ENCODE data around the gene MRO.

Gene MRO

DNA sequence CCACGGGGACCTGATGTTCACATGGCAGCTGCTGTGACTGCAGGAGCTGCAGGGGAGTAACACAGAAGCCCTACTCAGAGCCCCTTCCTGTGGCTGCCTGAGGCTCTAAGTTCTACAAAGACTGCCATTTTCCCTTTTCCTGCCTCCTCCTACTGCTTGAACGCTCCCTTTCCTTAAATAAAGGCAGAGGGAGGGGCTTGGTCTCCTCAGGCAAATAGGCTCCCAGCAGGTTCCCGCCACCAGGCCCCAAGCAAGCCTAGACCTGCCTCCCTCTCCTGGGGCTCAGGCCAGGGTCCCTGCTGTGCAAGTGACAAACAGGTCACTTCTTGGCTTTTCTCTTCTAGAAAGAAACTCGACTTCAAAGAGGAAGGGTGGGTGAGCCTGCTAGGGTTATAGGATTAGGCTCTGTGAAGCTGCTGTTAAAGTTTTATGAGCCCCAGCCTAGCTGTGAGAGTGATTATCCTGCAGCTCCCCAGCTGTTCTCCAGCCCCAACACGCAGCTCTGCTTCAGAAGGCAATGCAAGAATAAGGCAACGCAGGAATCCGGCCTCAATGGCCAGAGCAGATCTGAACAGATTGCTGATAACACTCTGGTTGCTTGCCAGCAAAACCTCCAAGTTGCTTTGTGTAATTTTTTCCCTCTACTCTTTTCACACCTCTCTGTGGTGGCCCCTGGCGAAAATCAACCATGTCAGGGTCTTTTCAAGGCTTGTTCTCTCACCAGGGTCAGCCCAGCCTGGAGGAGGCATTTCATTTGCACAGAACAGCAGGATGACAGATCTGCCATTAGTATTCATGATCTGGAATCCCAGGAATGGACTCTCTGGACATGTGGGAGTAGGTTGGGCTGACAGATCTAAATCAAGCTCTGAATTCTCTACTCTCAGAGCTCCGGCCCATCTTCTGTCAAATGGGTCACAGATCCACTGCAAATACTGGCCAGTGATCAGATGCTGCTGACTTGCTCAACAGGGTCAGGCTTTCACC lies 71.3 kb downstream of the MRO start:
- DNase-seq (ENCODE audit: low spot score) (no peak), FAIRE-seq (no peak)

DNA sequence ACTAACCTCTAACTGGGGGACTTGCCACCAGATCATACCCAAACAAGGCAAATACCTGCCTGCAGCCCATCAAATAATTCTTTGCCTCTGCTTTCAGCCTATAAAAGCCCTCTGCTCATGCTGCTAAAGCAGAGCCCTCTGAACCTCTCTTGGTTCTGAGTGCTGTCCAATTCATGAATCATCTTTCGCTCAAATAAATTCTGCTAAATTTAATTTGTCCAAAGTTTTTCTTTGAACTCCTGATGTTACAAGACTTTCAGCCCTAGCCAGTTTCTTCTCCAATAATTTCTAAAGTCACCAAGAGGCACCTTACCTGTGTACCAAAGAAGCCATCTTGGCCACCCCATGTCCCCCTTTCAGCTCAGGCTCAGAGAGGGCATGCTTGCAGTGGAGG lies 72.0 kb downstream of the MRO start:
- FAIRE-seq (no peak), DNase-seq (ENCODE audit: low spot score) (no peak)

DNA sequence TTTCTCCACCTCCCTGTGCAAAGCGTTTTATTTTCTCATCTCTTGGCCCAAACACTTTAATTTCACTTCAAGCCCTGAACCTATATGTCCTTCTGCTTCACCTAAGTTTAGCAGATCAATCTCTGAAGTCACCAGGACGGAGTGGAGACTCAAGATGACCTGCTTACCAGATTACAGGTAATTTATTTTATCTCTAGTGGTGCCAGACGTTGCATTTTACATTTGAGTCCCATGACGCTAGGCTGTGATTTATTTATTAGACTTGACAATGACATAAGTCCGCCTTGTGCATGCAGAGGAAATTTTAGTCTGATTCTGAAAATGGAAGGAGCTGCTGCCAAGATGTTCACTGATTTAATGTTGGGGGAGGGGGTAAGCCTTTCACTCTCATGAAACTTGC lies 73.9 kb downstream of the MRO start:
- no peak for DNase-seq (ENCODE audit: low spot score)
- no peak for FAIRE-seq
